Hematopoietic multipotent progenitor cell treated with erythropoietin and hydrocortisone succinate and interleukin-3 and kit ligand, for 6 days (in vitro differentiated cells): ENCODE data around the gene SH2D4B.

Experiments
- DNase-seq: peaks from one replicate; pipeline ENCODE4 v3.0.0-alpha.2; 2015

SH2D4B gene

DNA sequence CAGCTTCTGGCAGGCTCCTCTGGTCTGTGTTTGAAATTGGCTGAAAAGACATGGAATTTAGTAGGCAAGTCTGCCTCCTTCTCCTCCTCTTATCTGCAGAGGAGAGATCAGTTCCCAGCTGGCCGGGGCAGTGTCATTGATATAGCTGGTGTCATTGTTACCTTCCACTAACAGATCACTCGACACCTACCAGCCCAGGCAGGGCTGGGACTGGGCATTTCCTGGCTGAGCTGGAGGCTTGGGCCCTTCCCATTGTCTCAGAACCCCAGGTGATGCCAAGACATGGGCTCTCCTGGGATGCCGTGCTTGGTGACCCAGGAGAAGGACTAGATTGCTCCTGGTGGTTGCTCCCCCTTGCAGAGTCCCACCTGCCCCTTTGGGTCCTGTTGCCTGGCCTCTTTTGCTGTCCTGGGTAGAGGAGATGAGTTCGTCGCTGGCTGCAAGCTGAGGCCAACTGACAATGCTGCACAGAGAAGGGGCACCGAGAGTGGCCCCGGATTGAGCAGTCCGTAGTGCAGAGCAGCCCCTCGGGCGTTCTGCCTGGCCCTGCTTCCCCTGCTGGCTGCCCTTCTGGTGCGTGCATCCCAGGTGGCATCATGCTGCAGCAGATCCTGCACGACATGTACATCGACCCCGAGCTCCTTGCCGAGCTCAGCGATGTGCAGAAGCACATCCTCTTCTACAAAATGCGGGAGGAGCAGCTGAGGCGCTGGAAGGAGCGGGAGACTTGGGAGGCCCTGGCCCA lies at the start of gene SH2D4B:
Gene SH2D4B (plus strand): TSS at position 167 of the 745 bp plus-strand sequence. CDS start 430 bp downstream, at position 597.
- no peak for DNase-seq

DNA sequence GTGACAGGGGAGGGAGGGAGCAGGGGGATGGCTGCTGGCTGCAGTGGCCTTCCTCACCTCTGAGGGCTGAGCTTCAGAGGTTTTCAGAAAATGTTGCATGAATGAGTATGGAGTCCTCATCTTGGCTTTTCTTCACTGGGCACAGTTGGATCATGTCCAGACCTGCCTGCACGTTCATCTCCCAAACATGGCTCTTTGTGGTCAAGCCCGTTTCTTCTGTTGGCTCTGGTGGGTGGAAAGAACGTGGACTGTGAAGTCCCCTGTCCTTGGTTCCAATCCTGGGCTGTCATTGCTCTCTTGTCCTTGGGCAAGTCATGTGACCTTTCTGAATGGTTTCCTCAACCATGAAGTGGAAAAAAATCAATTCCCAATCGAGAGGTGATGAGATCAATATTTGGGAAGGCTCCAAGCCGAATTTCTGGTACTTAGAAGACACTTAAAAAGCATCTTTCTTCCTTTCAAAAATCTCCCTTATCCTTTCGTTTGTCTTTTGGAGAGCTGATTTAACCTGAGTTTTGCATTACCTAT lies 49.1 kb upstream of the SH2D4B start:
- peak; percentile 63 for DNase-seq

DNA sequence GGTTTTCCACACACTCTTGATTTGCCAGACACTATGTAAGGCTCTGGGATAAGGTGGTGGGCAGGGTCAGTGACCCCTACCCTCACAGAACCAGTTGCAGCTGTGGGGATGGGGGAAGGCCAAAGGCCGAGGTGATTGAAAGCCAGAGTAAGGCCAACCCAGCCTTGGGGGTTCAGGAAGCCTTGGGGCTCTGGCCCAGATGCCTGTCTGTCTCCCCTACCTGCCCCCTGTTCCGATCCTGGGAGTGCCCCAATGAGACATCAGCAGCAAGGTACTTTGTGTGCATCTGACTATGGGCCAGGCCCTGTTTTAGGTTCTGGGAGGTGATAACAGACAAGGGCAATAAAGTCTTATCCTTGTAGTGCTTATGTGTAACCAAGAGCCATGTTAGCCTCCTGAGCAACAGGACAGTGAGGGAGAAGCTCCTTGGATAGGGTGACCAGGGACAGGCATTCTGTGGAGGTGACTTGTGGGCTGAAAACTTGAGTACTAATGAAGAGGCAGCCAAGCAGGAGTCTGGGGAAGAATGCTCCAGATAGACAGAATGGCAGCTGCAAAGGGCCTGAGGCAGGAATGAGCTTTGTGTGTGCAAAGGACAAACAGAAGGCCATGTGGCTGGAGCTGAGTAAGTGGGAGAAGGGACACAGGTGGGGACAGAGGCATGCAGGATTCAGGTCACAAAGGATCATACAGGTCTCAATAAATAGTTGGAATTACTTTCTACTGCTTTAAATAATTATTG lies 48.2 kb upstream of the SH2D4B start:
- no peak for DNase-seq

DNA sequence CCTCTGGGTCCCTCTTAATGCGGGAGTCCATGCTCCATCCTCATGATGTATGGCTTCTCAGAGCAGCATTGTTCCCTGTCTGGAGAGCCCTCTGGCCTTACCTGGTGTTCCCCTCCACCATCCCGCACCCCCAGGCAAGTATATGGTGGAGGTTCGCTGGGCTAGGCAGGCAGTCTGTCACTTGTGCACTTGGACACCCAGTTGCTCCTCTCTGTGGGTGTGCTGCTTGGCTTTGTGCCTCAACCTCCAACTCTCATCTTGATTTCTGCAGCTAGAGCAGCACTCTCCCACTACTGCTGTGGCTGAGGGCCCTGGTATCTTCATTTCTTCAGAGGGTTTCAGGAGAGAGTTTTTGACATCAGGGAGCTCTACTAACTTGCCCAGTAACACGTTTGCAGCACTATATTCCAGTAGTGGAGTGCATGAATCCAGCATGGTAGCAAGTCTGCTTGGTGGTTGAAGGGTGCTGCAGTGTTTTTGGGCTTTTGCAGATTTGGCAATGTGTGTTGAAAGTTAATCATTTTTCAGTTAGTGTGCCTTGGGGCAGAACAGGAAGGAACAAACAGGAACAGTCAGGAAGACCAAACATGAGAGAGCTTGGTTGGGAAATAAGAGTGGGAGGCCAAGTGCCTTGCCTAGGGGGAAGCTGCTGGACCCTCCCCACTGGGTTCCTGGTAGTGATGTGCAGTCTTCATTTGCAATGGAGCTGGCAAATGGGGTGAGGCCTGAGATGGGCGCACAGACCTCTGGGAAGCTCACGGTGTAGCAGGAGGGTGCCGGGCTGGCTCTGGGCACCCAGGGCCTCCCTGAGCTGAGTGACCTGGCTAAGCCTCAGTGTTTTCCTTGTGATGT lies 46.2 kb upstream of the SH2D4B start:
- no peak for DNase-seq

DNA sequence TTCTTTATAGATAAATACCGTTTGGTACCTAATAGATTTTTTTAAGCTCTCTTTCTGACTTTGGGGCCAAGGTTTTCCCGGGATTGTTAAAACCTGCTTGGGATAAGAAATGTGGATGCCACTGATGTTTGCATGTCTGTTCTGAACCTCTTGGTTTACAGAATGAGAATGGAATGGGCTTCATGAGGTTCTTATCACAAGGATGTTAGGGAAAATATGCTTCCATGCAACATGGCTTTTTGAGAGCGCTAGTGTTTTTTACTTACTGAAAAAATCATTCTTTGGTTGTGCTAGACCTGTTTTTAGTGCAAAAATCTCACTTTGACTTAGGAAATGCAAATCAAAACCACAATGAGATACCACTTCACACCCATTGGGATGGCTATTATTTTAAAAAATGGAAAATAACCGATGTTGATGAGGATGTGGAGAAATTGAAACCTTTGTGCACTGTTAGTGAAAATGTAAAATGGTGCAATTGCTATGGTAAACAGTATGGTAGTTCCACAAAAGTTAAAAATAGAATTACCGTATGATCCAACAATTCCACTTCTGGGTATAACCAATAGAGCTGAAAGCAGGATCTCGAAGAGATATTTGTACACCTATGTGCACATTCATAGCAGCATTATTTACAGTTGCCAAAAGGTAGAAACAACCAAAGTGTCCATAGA lies 44.7 kb upstream of the SH2D4B start:
- no peak for DNase-seq

DNA sequence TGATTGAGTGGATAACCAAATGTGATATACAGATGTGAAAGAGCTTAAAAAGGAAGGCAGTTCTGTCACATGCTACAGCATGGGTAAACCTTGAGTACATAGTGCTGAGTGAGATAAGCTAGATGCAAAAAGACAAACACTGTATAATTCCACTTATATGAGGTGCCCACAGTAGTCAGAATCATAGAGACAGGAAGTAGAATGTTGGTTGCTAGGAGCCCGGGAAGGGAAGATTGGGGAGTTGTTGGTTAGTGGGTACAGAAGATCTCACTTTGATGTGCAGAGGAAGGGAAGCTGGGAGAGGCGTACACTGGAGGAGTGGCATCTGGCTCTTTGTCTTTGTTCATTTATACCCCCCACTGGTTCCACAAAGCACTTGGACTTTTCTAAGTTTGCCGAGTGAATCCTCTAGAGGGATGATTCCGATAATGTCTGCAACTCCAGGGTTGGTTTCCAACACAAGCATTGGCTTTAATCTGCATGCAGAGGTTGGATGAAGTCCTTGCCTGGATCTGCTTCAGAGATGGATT lies 44.1 kb upstream of the SH2D4B start:
- peak; percentile 71 for DNase-seq

DNA sequence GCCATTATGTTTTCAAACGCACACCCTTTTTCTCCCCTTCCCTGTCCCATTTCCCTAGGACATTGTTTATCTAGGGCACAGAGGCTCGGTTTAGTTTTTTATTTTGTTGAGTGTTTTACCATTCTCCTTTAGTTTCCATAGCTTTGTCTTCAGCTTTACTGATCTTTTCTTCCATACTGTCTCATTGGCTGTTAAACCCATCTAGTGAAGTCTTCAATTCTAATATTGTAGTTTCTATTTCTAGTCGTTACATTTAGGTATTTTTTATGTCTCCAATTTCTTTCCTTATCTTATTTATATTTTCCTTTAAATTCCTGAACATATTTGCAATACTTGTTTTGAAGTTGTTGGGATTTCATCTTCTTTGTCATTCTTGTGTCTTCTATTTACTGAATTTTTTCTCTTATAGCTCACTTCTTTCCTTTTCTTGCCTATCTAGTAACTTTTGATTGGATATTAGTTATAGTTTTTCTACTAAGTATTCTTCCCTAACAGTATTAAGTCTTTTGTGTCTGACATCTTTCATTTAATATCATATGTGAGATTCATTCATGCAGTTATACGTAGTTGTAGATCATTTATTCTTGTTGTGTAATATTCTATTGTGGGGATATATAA lies 41.0 kb upstream of the SH2D4B start:
- no peak for DNase-seq

DNA sequence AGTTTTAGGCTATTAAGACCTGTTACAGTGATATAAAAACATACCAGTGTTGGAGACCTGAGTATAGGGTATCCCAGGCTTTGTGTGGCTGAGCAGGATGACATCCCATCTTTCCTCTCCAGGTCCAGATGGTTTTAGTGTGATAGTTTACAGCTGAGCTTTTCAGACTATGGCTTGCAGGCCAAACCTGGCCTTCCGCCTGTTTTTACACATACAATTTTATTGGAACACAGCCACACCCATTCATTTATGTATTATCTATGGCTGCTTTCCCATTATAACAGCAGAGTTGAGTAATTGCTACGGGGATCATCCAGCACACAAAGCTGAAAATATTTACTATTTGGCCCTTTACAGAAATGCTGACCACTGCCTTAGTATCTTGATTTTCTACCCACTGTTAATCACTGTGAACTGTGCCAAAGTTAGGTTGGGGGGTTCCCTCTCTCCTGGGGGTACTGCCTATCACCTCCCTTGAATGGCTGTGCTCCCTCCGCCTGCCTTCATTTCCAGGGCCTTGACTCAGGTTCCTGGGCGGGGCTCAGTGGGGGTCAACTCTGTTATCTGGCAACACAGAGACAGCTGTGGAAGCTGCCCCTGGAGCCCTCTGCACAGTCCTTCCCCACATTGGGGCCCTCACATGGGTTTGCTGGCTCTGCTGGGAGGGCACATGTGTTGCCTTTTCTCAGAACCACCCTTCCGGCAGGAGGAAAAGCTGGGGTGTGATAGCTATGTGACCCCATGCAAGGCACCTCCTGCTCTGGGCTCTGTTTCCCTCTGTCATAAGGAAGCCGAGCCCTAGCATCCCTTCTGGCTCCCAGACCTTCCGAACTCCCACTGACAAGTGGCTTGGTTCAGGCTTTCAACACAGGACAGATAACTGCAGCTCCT lies 40.3 kb upstream of the SH2D4B start:
- peak; percentile 98 for DNase-seq

DNA sequence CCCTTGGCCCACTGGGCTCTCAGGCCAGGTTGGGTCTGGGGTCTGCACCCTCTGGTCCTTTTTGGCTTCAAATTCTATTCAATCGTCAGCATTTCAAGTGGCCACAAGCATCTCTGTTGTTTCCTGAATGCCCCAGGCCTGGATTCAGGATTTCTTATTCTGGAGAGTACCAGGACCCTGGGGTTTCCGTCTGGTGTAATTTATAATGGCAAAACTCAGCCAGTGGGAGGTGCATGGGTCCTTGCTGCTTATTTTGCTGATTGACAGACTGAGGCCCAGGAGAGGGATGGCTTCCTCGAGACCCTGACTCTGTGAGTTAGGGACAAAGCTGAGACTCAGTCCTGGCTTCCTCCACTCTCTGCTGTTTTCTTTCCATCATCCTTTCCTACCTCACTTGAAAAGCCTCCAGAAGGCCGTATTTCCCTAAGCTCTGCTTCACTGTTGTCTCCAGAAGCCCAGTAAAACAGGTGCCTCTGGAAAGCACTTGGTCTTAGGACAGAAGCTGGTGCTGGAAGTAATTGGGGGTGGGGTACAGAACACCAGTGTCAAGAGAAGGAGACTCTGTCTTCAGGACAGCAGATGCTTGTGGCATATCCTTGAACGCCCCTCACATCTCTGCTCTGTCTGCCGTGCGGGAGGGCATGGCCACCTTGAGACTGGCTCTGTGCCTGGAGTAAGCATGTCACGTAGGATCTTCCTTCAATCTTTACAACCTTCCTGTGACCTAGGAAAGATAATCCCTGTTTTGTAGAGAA lies 39.4 kb upstream of the SH2D4B start:
- DNase-seq, result no peak

DNA sequence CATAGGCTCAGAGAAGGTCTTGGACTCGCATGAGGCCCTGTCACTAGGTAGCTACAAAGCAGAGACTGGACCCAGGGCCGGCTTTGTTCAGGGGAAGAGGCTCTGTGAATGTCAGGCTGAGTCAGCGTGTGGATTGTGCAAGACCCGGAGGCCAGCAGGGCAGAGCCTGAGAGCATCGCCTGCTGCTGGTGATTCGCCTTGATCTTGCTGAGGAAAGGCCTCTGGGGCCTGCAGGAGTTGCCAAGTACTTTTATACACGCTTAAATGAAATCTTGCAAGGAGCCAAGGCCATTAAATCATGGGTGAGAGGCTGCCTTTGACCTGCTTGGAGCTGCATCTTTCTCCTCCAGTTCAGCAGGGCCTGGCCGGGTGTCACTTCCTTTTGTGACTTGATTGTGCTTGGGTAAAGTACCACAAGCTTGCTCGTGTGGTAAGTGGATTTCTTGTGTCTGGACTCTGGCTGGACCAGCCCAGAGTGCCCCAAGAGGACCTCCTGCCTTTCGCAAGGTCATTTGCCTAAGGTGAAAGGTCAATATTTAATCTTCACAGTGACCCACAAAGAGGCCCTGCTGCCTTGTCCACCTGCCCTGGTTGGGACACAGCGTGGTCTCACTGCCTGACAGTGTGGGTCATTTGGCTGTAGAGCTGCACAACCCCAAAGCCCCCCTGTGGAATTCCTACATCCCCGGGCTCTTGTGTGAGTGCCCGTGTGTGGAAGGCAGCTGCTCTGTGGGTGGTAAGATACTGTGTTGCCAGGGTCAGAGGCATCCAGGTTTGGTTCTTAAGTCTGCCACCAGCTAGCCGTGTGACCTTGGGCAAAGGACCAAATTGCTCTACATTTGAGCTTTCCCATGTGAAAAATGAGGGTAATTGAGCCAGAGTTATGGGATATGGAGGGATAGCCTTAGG lies 38.6 kb upstream of the SH2D4B start:
- DNase-seq, result peak; percentile 89

DNA sequence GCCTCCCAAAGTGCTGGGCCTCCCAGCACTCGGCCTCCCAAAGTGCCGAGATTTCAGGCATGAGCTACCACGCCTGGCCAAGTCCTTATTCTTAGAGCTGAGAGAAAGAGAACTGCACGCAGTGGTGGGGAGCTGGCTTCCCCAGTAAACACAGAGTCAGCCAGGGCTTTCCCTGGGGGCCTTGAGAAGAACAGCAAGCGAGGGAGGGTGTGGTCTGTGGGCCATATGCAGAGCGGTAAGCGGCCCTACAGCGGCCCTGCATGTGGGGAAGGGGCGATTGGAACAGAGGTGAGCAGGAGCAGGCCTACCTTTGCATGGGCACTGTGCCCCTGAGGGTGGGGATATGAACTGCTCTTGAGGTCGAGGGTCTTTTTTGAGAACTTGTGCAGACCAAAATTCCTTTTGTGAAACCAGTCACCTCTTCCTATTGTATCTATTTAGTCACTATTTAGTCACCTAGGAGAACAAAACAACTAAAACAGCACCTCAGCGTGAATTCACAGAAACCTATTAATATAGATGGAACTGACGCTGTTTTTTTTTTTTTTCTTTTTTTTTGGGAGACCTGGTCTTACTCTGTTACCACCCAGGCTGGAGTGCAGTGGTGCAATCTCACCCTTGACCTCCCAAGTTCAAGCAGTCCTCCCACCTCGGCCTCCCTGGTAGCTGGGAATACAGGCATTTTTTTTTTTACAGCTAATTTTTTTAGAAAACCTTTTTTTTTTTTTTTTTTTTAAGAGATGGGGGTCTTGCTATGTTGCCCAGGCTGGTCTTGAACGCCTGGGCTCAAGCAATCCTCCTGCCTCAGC lies 36.9 kb upstream of the SH2D4B start:
- peak; percentile 51 for DNase-seq

DNA sequence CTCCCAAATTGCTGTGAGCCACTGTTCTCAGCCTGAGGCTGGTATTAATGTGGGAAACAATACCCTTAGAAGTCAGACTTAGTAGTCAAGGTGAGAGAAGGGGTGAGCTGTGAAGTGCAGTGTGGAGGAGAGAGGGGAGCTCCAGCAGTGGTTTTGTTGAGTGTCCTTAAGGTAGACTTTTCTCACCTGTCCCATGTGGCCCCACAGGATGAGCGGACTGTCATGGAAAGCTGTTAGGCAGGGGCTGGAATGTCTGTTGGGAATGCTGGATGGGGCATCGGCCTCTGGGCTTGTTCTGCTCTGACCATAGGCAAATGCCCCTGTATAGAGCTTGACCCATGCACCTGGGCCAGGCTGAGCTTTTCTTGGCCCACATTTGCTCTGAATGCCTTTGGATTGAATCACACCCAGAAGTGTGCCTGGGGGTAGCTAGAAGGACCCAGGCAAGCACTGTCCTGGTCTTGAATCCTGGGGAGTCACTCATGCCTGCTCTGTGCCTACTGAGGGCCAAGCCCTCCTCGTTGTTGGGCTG lies 36.3 kb upstream of the SH2D4B start:
- DNase-seq, result no peak

DNA sequence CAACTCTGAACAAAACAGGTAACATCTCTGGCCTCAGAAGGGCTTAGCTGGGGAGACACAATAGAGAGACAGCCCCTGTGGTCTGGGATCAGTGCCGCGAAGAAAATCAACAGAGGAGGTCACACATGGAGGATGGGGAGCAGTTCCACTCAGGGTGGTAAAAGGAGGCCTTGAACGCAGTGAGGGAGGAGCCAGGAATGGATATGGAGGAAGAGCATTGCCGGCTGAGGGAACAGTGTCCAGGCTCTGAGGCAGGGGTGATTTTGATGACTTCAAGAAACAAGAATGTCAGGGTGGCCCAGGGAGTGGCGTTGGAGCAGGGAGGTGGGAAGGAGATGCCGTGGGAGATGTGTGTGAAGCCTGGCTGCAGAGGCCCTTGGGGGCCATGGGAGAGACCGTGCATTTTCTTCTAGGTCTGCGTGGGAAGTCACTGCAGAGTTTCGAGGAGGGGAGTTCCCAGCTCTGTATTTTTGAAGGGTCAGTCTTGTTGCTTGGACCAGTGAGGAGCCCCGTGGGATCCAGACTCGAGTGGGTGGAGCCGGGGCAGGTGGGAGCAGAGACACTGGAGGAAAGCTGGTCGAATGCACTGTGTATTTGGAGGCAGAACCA lies 35.7 kb upstream of the SH2D4B start:
- no peak for DNase-seq

DNA sequence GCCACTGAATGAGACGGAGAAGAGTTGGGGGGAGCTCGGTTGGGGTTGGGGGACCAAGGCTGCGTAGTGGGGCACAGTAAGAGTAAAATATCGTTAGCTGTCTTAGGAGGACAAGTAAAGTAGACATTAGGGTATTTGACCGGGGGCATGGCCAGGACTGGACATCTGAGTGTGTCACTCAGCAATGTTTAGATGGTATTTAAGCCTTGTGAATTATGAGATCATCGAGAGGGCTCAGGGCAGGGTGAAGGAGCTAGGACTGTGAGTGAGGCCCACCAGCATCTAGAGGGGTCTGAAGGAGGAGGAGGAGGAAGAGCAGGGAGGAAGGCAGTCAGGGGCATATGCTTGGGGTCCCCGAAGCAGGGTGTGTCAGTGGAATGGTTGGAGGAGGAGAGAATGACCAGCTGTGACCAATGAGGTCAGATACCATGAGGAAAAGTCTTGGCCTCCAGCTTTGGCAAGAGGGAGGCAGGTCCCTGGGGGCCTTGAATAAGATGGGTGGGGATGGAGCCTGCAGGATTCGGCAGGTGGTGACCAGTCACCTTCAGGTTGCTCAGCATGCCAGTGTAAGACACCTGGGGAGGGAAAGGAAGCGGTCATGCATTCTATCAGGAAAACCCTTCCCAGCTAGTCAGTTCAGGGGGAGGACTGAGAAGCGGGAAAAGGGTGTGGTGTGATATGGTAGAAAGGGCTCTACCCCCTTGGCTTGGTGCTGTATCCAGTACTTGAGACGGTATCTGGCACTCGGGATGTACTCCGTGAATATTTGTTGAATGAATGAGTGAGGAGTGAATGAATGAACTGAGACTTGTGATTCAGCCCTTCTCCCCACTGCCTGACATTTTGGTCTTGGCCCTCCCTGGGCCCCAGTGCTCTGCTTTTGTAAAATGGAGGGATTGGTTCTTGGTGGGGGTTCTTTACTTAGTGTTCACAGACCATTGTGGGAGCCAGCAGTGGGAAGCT lies 34.8 kb upstream of the SH2D4B start:
- DNase-seq, result no peak

DNA sequence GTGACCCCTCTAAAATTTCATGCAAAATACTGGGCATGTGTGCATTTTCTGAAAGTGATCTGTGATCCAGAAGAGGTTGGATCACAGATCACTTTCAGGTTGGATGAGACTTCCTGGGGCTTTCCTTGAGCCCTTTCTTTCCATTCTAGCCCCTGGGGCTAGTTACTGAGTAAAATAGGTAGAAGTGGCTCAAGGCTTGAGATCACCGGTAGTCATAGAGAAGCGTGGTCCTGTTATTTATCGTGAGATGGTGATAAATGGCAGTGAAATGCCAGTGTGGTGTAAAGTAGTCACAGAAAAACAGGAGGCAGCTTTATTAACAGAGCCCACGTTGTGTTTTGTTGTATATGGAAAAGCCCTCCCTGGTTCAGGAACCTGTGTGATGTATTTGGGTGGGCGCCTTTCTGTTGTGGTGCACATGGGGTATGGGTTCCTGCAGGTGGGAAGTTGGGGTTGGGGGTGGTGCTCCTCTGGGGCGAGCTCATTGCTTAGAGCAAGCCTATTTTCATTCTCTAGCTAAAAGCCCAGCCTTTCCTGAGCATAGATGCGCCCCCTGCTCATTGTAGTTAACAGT lies 34.0 kb upstream of the SH2D4B start:
- no peak for DNase-seq
